Mesenchymal stem cell (in vitro differentiated cells and primary cell): ENCODE measurements around the gene MMP25.

Experiments used
- DNase-seq: peaks from one replicate; pipeline ENCODE4 v3.0.0-alpha.2; 2013
- H2AFZ ChIP-seq: one replicate; pipeline ENCODE4 v1.6.1; 2013; ENCODE audit warnings: low read depth, mild to moderate bottlenecking, control low read depth, inconsistent platforms, low read length, moderate library complexity
- H2AK5ac ChIP-seq: 2 replicates; pipeline ENCODE4 v1.6.1; 2013; ENCODE audit warnings: low read length, moderate library complexity, mild to moderate bottlenecking, inconsistent platforms; ENCODE audit not compliant: severe bottlenecking
- H2BK120ac ChIP-seq: one replicate; pipeline ENCODE4 v1.6.1; 2013; ENCODE audit warnings: low read depth, mild to moderate bottlenecking, inconsistent platforms, low read length, moderate library complexity
- H2BK12ac ChIP-seq, 2 experiments: one replicate each; pipeline ENCODE4 v1.6.1; 2013; ENCODE audit warnings: inconsistent platforms in 2 of 2, low read length in 2 of 2, mild to moderate bottlenecking in 2 of 2, moderate library complexity in 2 of 2, control low read depth in 1 of 2
- H2BK15ac ChIP-seq: one replicate; pipeline ENCODE4 v1.6.1; 2013; ENCODE audit warnings: mild to moderate bottlenecking, low read depth, inconsistent platforms; ENCODE audit not compliant: poor library complexity, severe bottlenecking
- H2BK5ac ChIP-seq: 2 replicates; pipeline ENCODE4 v1.6.1; 2013; ENCODE audit warnings: low read depth, mild to moderate bottlenecking, low read length, control low read depth, inconsistent platforms; ENCODE audit not compliant: poor library complexity, severe bottlenecking
- H3K14ac ChIP-seq, 2 experiments: one replicate each; pipeline ENCODE4 v1.6.1; 2013; ENCODE audit warnings: inconsistent platforms in 2 of 2, low read length in 2 of 2, control low read depth in 1 of 2, mild to moderate bottlenecking in 1 of 2, moderate library complexity in 1 of 2
- H3K18ac ChIP-seq, 2 experiments: one replicate each; pipeline ENCODE4 v1.6.1; 2013; ENCODE audit warnings: inconsistent platforms in 2 of 2, low read length in 2 of 2, control low read depth in 1 of 2, low read depth in 1 of 2, mild to moderate bottlenecking in 1 of 2
- H3K23ac ChIP-seq, 2 experiments: one replicate each; pipeline ENCODE4 v1.6.1; 2013; ENCODE audit warnings: inconsistent platforms in 2 of 2, low read length in 2 of 2, mild to moderate bottlenecking in 2 of 2, moderate library complexity in 2 of 2, control low read depth in 1 of 2
- H3K27ac ChIP-seq: 2 replicates; pipeline ENCODE4 v1.5.1; 2013; ENCODE audit warnings: mild to moderate bottlenecking, moderate library complexity, low read length, control low read depth, inconsistent platforms; ENCODE audit not compliant: poor library complexity, severe bottlenecking
- H3K27me3 ChIP-seq, 2 experiments: 2 replicates each; pipeline versions ENCODE4 v1.6.1 to v1.7.0; 2013; ENCODE audit warnings: low read length in 2 of 2, mild to moderate bottlenecking in 2 of 2, moderate library complexity in 2 of 2, control low read depth in 1 of 2, inconsistent platforms in 1 of 2; ENCODE audit not compliant: control insufficient read depth in 1 of 2, insufficient read depth in 1 of 2
- H3K36me3 ChIP-seq, 2 experiments: 2 replicates each; pipeline versions ENCODE4 v1.6.1 to v1.7.0; 2013; ENCODE audit warnings: low read length in 2 of 2, control low read depth in 1 of 2, inconsistent platforms in 1 of 2, low read depth in 1 of 2, mild to moderate bottlenecking in 1 of 2; ENCODE audit not compliant: insufficient read depth in 2 of 2, control insufficient read depth in 1 of 2
- H3K4ac ChIP-seq, 2 experiments: one replicate each; pipeline ENCODE4 v1.6.1; 2013; ENCODE audit warnings: inconsistent platforms in 2 of 2, low read length in 2 of 2, mild to moderate bottlenecking in 2 of 2, moderate library complexity in 2 of 2, control low read depth in 1 of 2, low read depth in 1 of 2
- H3K4me1 ChIP-seq: 2 replicates; pipeline ENCODE4 v1.6.1; 2013; ENCODE audit warnings: low read depth, low read length, control low read depth; ENCODE audit not compliant: control insufficient read depth, insufficient read depth
- H3K4me2 ChIP-seq: 2 replicates; pipeline ENCODE4 v1.6.1; 2013; ENCODE audit warnings: low read length, mild to moderate bottlenecking, inconsistent platforms; ENCODE audit not compliant: poor library complexity, severe bottlenecking
- H3K4me3 ChIP-seq, 2 experiments: 2 replicates each; pipeline versions ENCODE4 v1.5.1 to v1.7.0; 2013; ENCODE audit warnings: low read length in 2 of 2, mild to moderate bottlenecking in 2 of 2, control low read depth in 1 of 2, low read depth in 1 of 2; ENCODE audit not compliant: insufficient read depth in 1 of 2
- H3K79me1 ChIP-seq: replicated peaks from 2 replicates; pipeline ENCODE4 v1.6.1; 2013; ENCODE audit warnings: mild to moderate bottlenecking, control low read depth, low read length, inconsistent platforms; ENCODE audit not compliant: poor library complexity, severe bottlenecking
- H3K9ac ChIP-seq: 2 replicates; pipeline ENCODE4 v1.7.0; 2013; ENCODE audit warnings: mild to moderate bottlenecking, low read length, moderate library complexity
- H3K9me3 ChIP-seq: 2 replicates; pipeline ENCODE4 v1.7.0; 2013; ENCODE audit warnings: mild to moderate bottlenecking, low read length; ENCODE audit not compliant: control insufficient read depth
- H4K8ac ChIP-seq: one replicate; pipeline ENCODE4 v1.6.1; 2013; ENCODE audit warnings: inconsistent platforms, mild to moderate bottlenecking, low read length, moderate library complexity
- H4K91ac ChIP-seq: one replicate; pipeline ENCODE4 v1.6.1; 2013; ENCODE audit warnings: mild to moderate bottlenecking, low read length, inconsistent platforms
- WGBS: methylation state at CpG from one replicate; pipeline ENCODE4 v1.1.7; 2013; ENCODE audit warnings: mixed read lengths; 5-methylcytosine and 5-hydroxymethylcytosine counted together

The MMP25 gene

GRCh38 chr16:3003582-3004270 is 42.6 kb upstream of the MMP25 start:
- Histone ChIP-seq H2AK5ac (no peak overlapping the region), H3K27ac (no peak overlapping the region), H3K9me3 (no peaks in the 10 kb centered on the region), H2AFZ (no peak overlapping the region), H3K4me2 (peak overlapping the region; percentile 13), H3K36me3 (no peaks in the 10 kb centered on the region), H3K4me1 (peaks cover 12% of the 10 kb centered on the region), H2BK5ac (no peak overlapping the region), H2BK12ac (no peak overlapping the region), H4K8ac (no peak overlapping the region), H2BK15ac (no peak overlapping the region), H3K4me3 (peak overlapping the region in 1 of 2 experiments; percentile 40), H3K18ac (no peak overlapping the region), H3K27me3 (peaks cover 61 to 66% of the 10 kb centered on the region in 2 experiments), H2BK120ac (no peak overlapping the region), H3K14ac (no peak overlapping the region), H3K79me1 (no peaks in the 10 kb centered on the region), H4K91ac (no peak overlapping the region), H3K23ac (no peak overlapping the region), H3K4ac (no peak overlapping the region), H3K9ac (no peak overlapping the region)
- WGBS, result 10% methylated on average over 57 of the region's 58 CpGs
- peak; percentile 97 for DNase-seq

GRCh38 chr16:3004319-3004718 is 42.0 kb upstream of the MMP25 start:
- DNase-seq, result no peak

GRCh38 chr16:3004781-3005284 is 41.5 kb upstream of the MMP25 start:
- Histone ChIP-seq H3K4me2 (peak overlapping the region; percentile 79), H2AK5ac (no peak overlapping the region), H3K79me1 (no peaks in the 10 kb centered on the region), H4K91ac (no peak overlapping the region), H3K9ac (no peak overlapping the region), H2BK5ac (no peak overlapping the region), H3K27me3 (peaks cover 61 to 66% of the 10 kb centered on the region in 2 experiments), H4K8ac (no peak overlapping the region), H3K4ac (no peak overlapping the region), H2AFZ (no peak overlapping the region), H3K36me3 (no peaks in the 10 kb centered on the region), H3K4me3 (no peak overlapping the region), H3K9me3 (no peaks in the 10 kb centered on the region), H3K27ac (no peak overlapping the region), H2BK12ac (no peak overlapping the region), H2BK120ac (no peak overlapping the region), H3K18ac (no peak overlapping the region), H3K4me1 (peaks cover 15% of the 10 kb centered on the region), H2BK15ac (no peak overlapping the region), H3K23ac (no peak overlapping the region), H3K14ac (no peak overlapping the region)
- WGBS, result 5% methylated on average over 23 of the region's 25 CpGs
- DNase-seq, result no peak

More at GRCh38 chr16:3004319-3004718, 42.0 kb upstream of the MMP25 start:
- Histone ChIP-seq H3K9ac (no peak overlapping the region), H2AFZ (no peak overlapping the region), H2BK15ac (no peak overlapping the region), H3K27ac (no peak overlapping the region), H3K27me3 (peaks cover 61 to 66% of the 10 kb centered on the region in 2 experiments), H3K18ac (no peak overlapping the region), H3K36me3 (no peaks in the 10 kb centered on the region), H2BK12ac (no peak overlapping the region), H4K91ac (no peak overlapping the region), H3K4me1 (peaks cover 12% of the 10 kb centered on the region), H3K4ac (no peak overlapping the region), H3K4me3 (peak overlapping the region in 1 of 2 experiments; percentile 40), H3K23ac (no peak overlapping the region), H2BK120ac (no peak overlapping the region), H2AK5ac (no peak overlapping the region), H3K4me2 (peak overlapping the region; percentile 56), H3K14ac (no peak overlapping the region), H3K79me1 (no peaks in the 10 kb centered on the region), H4K8ac (no peak overlapping the region), H2BK5ac (no peak overlapping the region), H3K9me3 (no peaks in the 10 kb centered on the region)
- 0% methylated on average over 1 of the region's 67 CpGs for WGBS

- Histone ChIP-seq H4K91ac (no peak overlapping the region), H3K9ac (no peak overlapping the region), H3K36me3 (no peaks in the 10 kb centered on the region), H3K4me2 (no peak overlapping the region), H3K27me3 (peaks cover 67 to 73% of the 10 kb centered on the region in 2 experiments), H2BK5ac (no peak overlapping the region), H3K14ac (no peak overlapping the region), H2BK120ac (no peak overlapping the region), H3K4ac (peak overlapping the region in 1 of 2 experiments; percentile 64), H2BK15ac (no peak overlapping the region), H2AFZ (no peak overlapping the region), H3K79me1 (no peaks in the 10 kb centered on the region), H3K23ac (no peak overlapping the region), H2AK5ac (no peak overlapping the region), H3K18ac (no peak overlapping the region), H3K9me3 (no peaks in the 10 kb centered on the region), H3K4me3 (no peak overlapping the region), H4K8ac (no peak overlapping the region), H2BK12ac (no peak overlapping the region), H3K27ac (no peak overlapping the region), H3K4me1 (peaks cover 26% of the 10 kb centered on the region)
- no peak for DNase-seq
- 62% methylated on average over 13 of the region's 13 CpGs for WGBS
These were observed 39.1 kb upstream of the MMP25 start for GRCh38 chr16:3007059-3007956.
